SH-SY5Y (cell line): ENCODE data around the gene FAM110A.

Source experiments
- GATA2 ChIP-seq: IDR thresholded peaks from 2 replicates; pipeline ENCODE4 v1.6.1; 2011; ENCODE audit warnings: mild to moderate bottlenecking, low read depth, low read length
- GATA3 ChIP-seq: IDR thresholded peaks from 2 replicates; pipeline ENCODE4 v1.6.1; 2011; ENCODE audit warnings: low read depth, mild to moderate bottlenecking, low read length, moderate library complexity

DNA sequence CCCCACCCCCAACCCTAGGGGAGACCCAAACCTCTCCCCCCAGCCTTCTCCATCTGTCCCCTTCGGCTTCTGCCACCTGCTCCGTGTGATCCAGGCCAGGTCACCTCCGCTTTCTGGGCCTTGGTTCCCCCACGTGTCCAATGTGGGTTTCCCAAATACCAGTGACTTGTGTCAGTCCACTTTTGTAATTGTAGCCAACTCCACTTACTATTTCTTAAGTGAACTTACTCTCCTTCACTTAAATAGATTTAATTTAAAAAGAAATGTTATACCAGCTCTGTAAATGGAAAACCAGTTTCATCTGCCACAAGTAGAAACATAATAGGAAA lies 10.0 kb upstream of the FAM110A start:
- no peak for TF ChIP-seq GATA2
- TF ChIP-seq GATA3 = no peak
